Right atrium auricular region (tissue), 2 donors: ENCODE results near the gene FAM3B. TPM values are rescaled to one million over a fixed set of nuclear protein-coding genes. Genes with fewer than 3 reads are reported as not detected.

Source experiments
- DNase-seq: peaks from one replicate; pipeline ENCODE4 v3.0.0-alpha.2; 2019; ENCODE audit warnings: low spot score
- H3K27ac ChIP-seq, 2 donors: fragments of 200-600 bp; sonication (generic); 1 replicate in 1 of 2; 2 replicates in 1 of 2; pipeline ENCODE4 v1.5.1; 2016 to 2019
- H3K27me3 ChIP-seq, 2 donors: fragments of 200-600 bp; sonication (generic); one replicate each; pipeline versions ENCODE4 v1.5.1 to v1.6.0; 2017 to 2019
- H3K36me3 ChIP-seq: fragments of 200-600 bp; sonication (generic); one replicate; pipeline ENCODE4 v1.5.1; 2016
- H3K4me1 ChIP-seq, 2 donors: fragments of 200-600 bp; sonication (generic); one replicate each; pipeline versions ENCODE4 v1.5.1 to v1.6.0; 2017 to 2019
- H3K4me3 ChIP-seq, 2 donors: fragments of 200-600 bp; sonication (generic); 1 replicate in 1 of 2; 2 replicates in 1 of 2; pipeline ENCODE4 v1.5.1; 2017 to 2019; ENCODE audit warnings: mild to moderate bottlenecking in 1 of 2, moderate library complexity in 1 of 2
- H3K9me3 ChIP-seq, 2 donors: fragments of 200-600 bp; sonication (generic); one replicate each; pipeline ENCODE4 v1.5.1; 2019
- CTCF ChIP-seq, 2 donors: fragments of 200-600 bp; sonication (generic); IDR thresholded peaks; one replicate each; pipeline ENCODE4 v1.5.1; 2019; ENCODE audit warnings: antibody characterized with exemption in 2 of 2
- total RNA-seq, 2 donors: library from RNA; depleted of rRNA; stranded (reverse); fragments of >200 nt; gene quantifications; one replicate each; pipeline ENCODE4 v1.1.0, GENCODE V29; 2016

The FAM3B gene
- total RNA-seq, 2 donors from 2014 or later = not detected

GRCh38 chr21:41371685-41372030, 55.1 kb downstream of the FAM3B start:
- Histone ChIP-seq H3K4me3 (no peak overlapping the region), H3K27me3 (no peaks in the 10 kb centered on the region), H3K9me3 (no peaks in the 10 kb centered on the region), H3K4me1 (peaks cover 0 to 41% of the 10 kb centered on the region in 2 donors), H3K27ac (no peak overlapping the region), H3K36me3 (no peaks in the 10 kb centered on the region)
- DNase-seq = no peak
- no peak for TF ChIP-seq CTCF (IDR thresholded peaks at IDR 0.05)

- Histone ChIP-seq H3K9me3 (no peaks in the 10 kb centered on the region), H3K27ac (no peak overlapping the region), H3K4me3 (no peak overlapping the region), H3K27me3 (no peaks in the 10 kb centered on the region), H3K36me3 (peaks cover 7% of the 10 kb centered on the region), H3K4me1 (peaks cover 0 to 31% of the 10 kb centered on the region in 2 donors)
- DNase-seq = no peak
- no peak for TF ChIP-seq CTCF (IDR thresholded peaks at IDR 0.05)
Observed at GRCh38 chr21:41373253-41373652, 56.7 kb downstream of the FAM3B start.

GRCh38 chr21:41373763-41374162, 57.2 kb downstream of the FAM3B start:
- H3K27me3 ChIP-seq = no peaks in the 10 kb centered on the region

GRCh38 chr21:41374177-41374712, 57.6 kb downstream of the FAM3B start:
- no peak overlapping the region for H3K27ac ChIP-seq
- H3K4me3 ChIP-seq = no peak overlapping the region
- H3K9me3 ChIP-seq = no peaks in the 10 kb centered on the region
- H3K36me3 ChIP-seq = peaks cover 13% of the 10 kb centered on the region
- H3K4me1 ChIP-seq = peaks cover 0 to 24% of the 10 kb centered on the region in 2 donors
- no peak for DNase-seq
- H3K27me3 ChIP-seq = no peaks in the 10 kb centered on the region
- no peak for TF ChIP-seq CTCF (IDR thresholded peaks at IDR 0.05)

More at GRCh38 chr21:41373763-41374162, 57.2 kb downstream of the FAM3B start:
- Histone ChIP-seq H3K27ac (no peak overlapping the region), H3K4me1 (peaks cover 0 to 28% of the 10 kb centered on the region in 2 donors), H3K9me3 (no peaks in the 10 kb centered on the region), H3K36me3 (peaks cover 9% of the 10 kb centered on the region), H3K4me3 (no peak overlapping the region)
- TF ChIP-seq CTCF (IDR thresholded peaks at IDR 0.05) = no peak
- DNase-seq = no peak

GRCh38 chr21:41374867-41375533, 58.4 kb downstream of the FAM3B start:
- Histone ChIP-seq H3K4me3 (no peak overlapping the region), H3K27ac (no peak overlapping the region), H3K9me3 (no peaks in the 10 kb centered on the region), H3K36me3 (peaks cover 13% of the 10 kb centered on the region), H3K27me3 (no peaks in the 10 kb centered on the region), H3K4me1 (peaks cover 0 to 16% of the 10 kb centered on the region in 2 donors)
- DNase-seq = no peak
- no peak for TF ChIP-seq CTCF (IDR thresholded peaks at IDR 0.05)

- no peak for TF ChIP-seq CTCF (IDR thresholded peaks at IDR 0.05)
- DNase-seq = no peak
- Histone ChIP-seq H3K4me1 (peaks cover 0 to 15% of the 10 kb centered on the region in 2 donors), H3K4me3 (no peak overlapping the region), H3K9me3 (no peaks in the 10 kb centered on the region), H3K27ac (no peak overlapping the region), H3K36me3 (peaks cover 19% of the 10 kb centered on the region), H3K27me3 (no peaks in the 10 kb centered on the region)
Observed at GRCh38 chr21:41375875-41376274, 59.3 kb downstream of the FAM3B start.
